T-helper 1 cell treated with Interleukin-12 subunit alpha and Interleukin-12 subunit beta and Interleukin-4 antibody, amounts not matched to agents 30 μg/mL and 1 μg/mL, for 36 hours (primary cell): ENCODE measurements around the gene SP5.
A peak's percentile ranks its signal among the peaks of the same experiment; 100 is the strongest.
"Not testable (repeated sequence)": the region's sequence is repeated elsewhere in the genome, so short reads cannot be mapped to it uniquely, and the experiment has no call there.

Source experiments
- H3K27ac Mint-ChIP-seq: one replicate; pipeline ENCODE4 v1.8.0; 2021; ENCODE audit warnings: mild to moderate bottlenecking, mixed read lengths
- H3K27me3 Mint-ChIP-seq: one replicate; pipeline ENCODE4 v1.8.0; 2021; ENCODE audit warnings: low read depth, mixed read lengths
- H3K36me3 Mint-ChIP-seq: one replicate; pipeline ENCODE4 v1.8.0; 2021; ENCODE audit warnings: low read depth, mixed read lengths
- H3K4me1 Mint-ChIP-seq: one replicate; pipeline ENCODE4 v1.8.0; 2021; ENCODE audit warnings: low read depth, mixed read lengths
- H3K4me3 Mint-ChIP-seq: one replicate; pipeline ENCODE4 v1.8.0; 2021; ENCODE audit warnings: mild to moderate bottlenecking, moderate library complexity, mixed read lengths
- H3K9me3 Mint-ChIP-seq: one replicate; pipeline ENCODE4 v1.8.0; 2021; ENCODE audit warnings: mixed read lengths

Gene SP5

DNA sequence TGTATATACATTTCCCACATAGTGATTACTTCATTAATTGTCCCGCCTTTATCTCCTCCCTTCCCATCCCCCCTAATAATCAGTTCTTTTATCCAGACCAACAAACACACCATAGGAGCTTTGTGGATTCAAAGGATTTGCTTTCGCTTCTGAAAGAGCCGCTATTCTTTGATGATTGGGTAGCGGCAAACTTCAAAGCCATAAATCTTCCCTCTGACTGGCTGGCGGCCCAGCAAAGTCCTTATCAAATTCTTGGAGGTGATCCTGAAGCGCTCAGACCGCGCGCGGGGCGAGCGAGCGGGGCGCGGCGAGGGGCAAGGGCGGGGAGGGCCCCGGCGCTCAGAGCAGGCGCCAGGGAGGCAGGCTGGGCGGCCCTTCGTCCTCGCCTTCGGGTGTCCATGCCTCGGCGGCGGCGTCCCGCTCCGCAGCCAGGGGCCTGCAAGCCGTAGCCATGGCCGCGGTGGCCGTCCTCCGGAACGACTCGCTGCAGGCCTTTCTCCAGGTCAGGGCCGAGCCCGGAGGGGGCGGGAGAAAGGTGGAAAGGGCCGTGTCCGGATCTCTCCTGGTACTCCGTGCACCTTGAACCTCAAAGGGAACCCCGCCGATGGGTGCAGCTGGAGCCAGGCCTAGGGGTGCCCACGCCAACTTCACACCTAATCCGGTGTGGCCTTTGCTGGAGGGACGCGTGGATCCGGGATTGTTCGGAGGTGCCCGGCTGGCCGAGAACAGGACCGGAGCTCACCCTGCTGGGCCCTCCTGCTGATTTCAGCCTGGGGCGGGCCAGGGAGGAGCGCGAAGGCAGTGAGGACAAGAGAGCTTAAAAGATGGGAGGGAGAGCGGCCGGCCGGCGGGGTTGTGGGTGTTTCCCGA lies at the start of gene SP5:
TSS of gene SP5 (plus strand) at position 276 of the 870 bp plus-strand sequence. CDS start at position 452, 176 bp downstream.
- Mint-ChIP-seq H3K9me3 (no peaks in the 10 kb centered on the region), H3K4me1 (peaks cover 22% of the 10 kb centered on the region), H3K36me3 (peaks cover 4% of the 10 kb centered on the region), H3K27ac (peak within 1 kb of the TSS; percentile 49), H3K4me3 (peak within 1 kb of the TSS; percentile 79), H3K27me3 (peaks cover 76% of the 10 kb centered on the region)

DNA sequence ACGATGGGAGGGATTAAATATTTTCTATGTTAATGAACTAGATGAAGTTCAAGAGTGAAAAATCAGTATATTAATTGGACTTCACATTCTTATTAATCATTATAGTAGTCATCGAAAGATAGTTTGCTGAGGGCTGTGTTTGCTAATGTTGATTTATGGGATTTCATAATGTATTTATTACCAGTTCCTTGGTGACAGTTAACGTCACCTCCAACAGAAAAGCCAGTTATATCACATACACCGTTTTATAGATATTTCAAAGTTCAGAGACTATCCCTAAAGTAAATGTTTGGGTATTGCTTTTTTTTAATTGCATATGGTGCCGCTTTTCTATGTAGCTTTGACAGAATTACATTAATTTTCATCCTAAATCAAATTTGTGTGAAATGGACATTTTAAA lies 49.4 kb upstream of the SP5 start:
- H3K4me3 Mint-ChIP-seq: no peak overlapping the region
- no peak overlapping the region for H3K27ac Mint-ChIP-seq
- no peaks in the 10 kb centered on the region for H3K4me1 Mint-ChIP-seq
- no peaks in the 10 kb centered on the region for H3K9me3 Mint-ChIP-seq
- H3K36me3 Mint-ChIP-seq: no peaks in the 10 kb centered on the region
- no peaks in the 10 kb centered on the region for H3K27me3 Mint-ChIP-seq

DNA sequence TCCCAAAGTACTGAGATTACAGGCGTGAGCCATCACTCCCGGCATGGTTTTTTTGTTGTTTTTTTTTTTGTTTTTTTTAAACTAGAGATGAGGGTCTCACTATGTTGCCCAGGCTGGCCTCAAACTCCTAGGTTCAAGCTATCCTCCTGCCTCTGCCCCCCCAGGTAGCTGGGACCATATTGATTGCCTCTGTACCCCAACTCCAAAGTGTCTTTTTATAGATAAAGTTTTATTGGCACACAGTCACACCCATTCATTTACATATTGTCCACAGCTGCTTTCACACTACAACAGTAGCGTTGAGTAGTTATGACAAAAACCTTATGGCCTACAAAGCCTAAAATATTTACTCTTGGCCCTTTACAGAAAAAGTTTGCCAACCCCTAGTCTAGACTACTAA lies 45.2 kb upstream of the SP5 start:
- Mint-ChIP-seq H3K27ac (no peak overlapping the region), H3K36me3 (no peaks in the 10 kb centered on the region), H3K4me3 (no peak overlapping the region), H3K9me3 (no peaks in the 10 kb centered on the region), H3K27me3 (peaks cover 4% of the 10 kb centered on the region), H3K4me1 (no peaks in the 10 kb centered on the region)

DNA sequence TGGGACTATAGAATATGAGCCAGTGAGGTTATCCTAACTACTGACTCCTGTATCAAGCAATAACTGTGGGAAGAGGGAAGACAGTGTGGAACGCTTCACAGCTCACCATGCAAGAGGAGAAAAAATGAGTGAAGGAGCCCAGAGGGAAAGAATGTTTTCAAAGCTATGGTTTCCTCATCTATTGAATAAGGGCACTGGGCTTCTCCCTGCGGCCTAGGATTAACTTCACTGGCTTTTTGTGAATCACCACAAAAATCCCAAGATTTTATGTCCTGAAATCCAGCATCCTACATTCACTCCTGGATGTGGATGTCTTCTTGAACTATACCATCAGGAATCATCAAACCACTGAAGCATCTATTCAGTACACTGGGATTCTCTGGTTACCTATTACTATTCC lies 44.5 kb upstream of the SP5 start:
- H3K36me3 Mint-ChIP-seq: no peaks in the 10 kb centered on the region
- no peak overlapping the region for H3K4me3 Mint-ChIP-seq
- peaks cover 4% of the 10 kb centered on the region for H3K27me3 Mint-ChIP-seq
- no peaks in the 10 kb centered on the region for H3K9me3 Mint-ChIP-seq
- no peak overlapping the region for H3K27ac Mint-ChIP-seq
- H3K4me1 Mint-ChIP-seq: no peaks in the 10 kb centered on the region

DNA sequence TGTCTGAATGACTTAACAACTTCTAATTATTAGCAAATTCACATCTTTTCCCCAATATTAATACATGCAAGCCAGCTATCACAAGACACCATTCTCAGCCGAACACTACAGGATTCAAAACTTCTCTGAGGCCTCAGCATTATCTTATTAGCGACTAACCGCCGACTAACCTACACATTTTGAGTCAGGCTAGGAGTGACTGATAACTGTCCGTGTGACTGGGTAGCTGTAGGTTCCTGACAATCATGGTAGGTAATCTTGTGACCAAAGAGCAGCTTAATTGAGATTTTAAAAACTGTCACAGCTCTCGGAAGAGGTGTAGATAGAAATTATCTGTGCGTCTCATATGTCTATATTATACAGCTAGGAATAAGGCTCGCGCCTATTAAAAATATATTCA lies 44.1 kb upstream of the SP5 start:
- no peaks in the 10 kb centered on the region for H3K9me3 Mint-ChIP-seq
- H3K27ac Mint-ChIP-seq: no peak overlapping the region
- H3K27me3 Mint-ChIP-seq: peaks cover 4% of the 10 kb centered on the region
- no peaks in the 10 kb centered on the region for H3K36me3 Mint-ChIP-seq
- no peaks in the 10 kb centered on the region for H3K4me1 Mint-ChIP-seq
- H3K4me3 Mint-ChIP-seq: no peak overlapping the region

DNA sequence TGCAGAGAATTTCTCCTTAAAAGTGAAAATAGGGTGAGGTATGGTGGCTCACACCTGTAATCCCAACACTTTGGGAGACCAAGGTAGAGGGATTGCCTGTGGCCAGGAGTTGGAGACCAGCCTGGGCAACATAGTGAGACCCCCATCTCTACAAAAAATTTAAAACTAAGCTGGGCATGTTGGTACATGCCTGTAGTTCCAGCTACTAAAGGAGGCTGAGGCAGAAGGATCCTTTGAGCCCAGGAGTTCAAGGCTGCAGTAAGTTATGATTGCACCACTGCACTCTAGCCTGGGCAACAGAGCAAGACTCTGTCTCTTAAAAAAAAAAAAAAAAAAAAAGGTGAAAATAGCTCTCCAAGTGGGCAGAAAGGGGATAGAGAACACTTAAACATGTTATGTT lies 40.9 kb upstream of the SP5 start:
- H3K4me3 Mint-ChIP-seq, H3K27ac Mint-ChIP-seq, H3K27me3 Mint-ChIP-seq, H3K4me1 Mint-ChIP-seq, H3K9me3 Mint-ChIP-seq, H3K36me3 Mint-ChIP-seq: not testable (repeated sequence)

DNA sequence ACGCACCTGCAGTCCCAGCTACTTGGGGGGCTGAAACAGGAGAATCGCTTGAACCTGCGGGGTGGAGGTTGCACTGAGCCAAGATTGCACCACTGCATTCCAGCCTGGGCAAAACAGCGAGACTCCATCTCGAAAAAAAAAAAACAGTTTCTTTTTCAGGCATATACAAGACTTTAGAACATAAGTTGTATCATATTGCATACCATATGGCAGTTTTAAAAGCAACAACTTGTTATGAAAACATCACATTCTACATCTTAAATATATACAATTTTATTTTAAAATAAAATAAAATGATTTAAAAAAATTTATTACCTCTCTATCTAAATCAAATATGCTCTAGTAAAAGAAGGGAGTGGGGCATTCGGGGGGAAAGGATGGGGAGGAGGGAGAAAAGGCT lies 39.4 kb upstream of the SP5 start:
- H3K4me1 Mint-ChIP-seq: no peaks in the 10 kb centered on the region
- no peak overlapping the region for H3K4me3 Mint-ChIP-seq
- no peaks in the 10 kb centered on the region for H3K9me3 Mint-ChIP-seq
- H3K27me3 Mint-ChIP-seq: peaks cover 7% of the 10 kb centered on the region
- H3K27ac Mint-ChIP-seq: no peak overlapping the region
- no peaks in the 10 kb centered on the region for H3K36me3 Mint-ChIP-seq

DNA sequence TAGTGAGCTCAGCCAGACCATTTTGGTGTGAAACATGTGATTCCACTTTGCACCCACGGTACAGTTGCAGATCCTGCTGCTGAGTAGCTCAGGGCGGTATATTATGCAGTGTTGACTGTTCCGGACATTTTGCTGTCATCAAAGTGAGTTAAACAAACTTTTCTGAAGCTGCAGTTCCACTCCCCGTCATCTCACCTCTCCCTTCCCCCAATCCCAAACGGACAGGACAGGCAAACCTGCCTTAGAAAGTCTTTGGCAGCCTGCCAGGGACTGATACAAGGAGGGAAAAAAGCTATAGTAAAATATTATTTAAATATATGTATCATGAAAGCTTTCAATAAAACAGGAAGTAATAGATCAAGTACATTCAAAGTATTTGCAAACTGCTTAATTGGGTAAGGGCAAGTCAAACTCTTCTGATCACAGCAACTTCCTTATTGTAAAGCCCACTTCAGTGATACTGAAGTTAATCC lies 35.5 kb upstream of the SP5 start:
- no peaks in the 10 kb centered on the region for H3K4me1 Mint-ChIP-seq
- peaks cover 3% of the 10 kb centered on the region for H3K27me3 Mint-ChIP-seq
- H3K4me3 Mint-ChIP-seq: no peak overlapping the region
- H3K9me3 Mint-ChIP-seq: no peaks in the 10 kb centered on the region
- H3K36me3 Mint-ChIP-seq: no peaks in the 10 kb centered on the region
- no peak overlapping the region for H3K27ac Mint-ChIP-seq

DNA sequence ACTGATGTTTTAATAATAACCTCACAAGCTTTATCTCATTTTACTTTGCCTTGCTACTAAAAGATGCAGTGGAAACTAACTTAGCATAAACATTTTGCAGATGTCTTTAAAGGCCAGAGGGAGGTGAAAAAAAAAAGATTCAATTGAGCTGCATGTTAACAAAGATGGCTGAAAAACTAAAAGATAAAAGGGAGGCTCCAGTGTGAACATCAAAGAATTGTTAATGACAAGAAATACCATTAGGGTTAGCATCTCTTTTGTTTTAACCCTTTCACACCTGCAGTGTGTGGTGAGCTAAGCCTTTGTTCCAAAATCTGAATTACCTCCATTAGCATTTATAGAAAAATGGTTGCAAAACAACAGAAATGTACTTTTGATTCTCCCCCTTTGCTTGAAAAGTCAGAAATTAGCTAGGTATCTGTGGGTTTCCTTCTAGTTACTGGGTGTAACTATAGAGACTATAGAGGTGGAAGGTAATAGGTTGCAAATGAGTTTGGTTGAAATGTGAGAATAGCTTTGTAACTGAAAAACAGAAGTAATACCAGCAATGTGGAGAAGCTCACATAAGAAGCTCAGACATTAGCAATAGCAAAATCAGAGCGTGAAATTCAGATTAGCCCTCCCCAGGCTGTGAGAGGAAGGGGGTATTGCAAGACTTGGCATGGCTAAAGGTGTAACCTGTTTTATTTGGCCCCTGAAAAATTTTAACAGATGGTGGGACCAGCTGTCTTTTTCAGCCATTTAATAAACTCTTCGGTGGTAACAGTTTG lies 34.8 kb upstream of the SP5 start:
- no peak overlapping the region for H3K27ac Mint-ChIP-seq
- no peak overlapping the region for H3K4me3 Mint-ChIP-seq
- no peaks in the 10 kb centered on the region for H3K9me3 Mint-ChIP-seq
- no peaks in the 10 kb centered on the region for H3K4me1 Mint-ChIP-seq
- H3K27me3 Mint-ChIP-seq: peaks cover 3% of the 10 kb centered on the region
- H3K36me3 Mint-ChIP-seq: no peaks in the 10 kb centered on the region

DNA sequence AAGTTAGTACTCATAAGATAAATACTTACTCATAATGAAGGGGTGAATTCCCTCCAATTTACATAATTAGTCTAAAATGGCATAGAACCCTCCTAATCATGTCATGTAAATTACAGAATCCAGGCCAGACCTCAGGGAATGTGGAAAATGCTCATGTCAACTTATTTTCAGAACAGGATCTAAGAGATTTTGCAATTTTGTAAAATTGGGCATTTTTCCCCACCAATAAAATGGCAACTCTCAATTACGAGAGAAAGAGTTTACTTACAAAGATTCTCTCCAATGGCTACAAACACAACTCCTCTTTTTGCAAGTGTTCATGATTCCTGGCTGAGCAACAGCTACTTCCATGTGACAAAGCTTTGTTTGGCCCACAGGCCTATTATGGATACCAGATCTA lies 33.8 kb upstream of the SP5 start:
- H3K27me3 Mint-ChIP-seq: peaks cover 3% of the 10 kb centered on the region
- no peaks in the 10 kb centered on the region for H3K9me3 Mint-ChIP-seq
- no peaks in the 10 kb centered on the region for H3K36me3 Mint-ChIP-seq
- H3K4me1 Mint-ChIP-seq: no peaks in the 10 kb centered on the region
- H3K4me3 Mint-ChIP-seq: no peak overlapping the region
- H3K27ac Mint-ChIP-seq: no peak overlapping the region

DNA sequence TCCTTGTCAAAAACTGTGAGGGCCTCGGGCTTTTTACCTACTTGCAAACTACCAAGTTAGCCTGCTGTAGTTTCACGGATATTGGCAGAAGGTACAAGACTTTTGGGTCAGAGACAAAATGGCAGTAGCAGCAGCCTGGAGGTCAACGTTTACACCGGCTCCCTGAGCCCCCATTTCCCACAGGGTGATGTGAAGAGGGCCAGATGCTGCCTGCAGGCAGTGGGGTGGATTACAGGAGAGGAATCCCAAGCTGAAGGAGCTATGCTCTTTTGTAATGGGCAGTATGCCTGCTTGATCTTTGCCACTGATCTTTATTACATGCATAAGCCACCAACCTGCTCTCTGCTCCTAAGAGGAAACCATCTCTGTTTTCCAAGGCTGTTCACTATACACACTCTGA lies 29.5 kb upstream of the SP5 start:
- no peak overlapping the region for H3K4me3 Mint-ChIP-seq
- H3K27me3 Mint-ChIP-seq: peaks cover under 1% of the 10 kb centered on the region
- H3K9me3 Mint-ChIP-seq: no peaks in the 10 kb centered on the region
- H3K4me1 Mint-ChIP-seq: no peaks in the 10 kb centered on the region
- no peak overlapping the region for H3K27ac Mint-ChIP-seq
- H3K36me3 Mint-ChIP-seq: no peaks in the 10 kb centered on the region

DNA sequence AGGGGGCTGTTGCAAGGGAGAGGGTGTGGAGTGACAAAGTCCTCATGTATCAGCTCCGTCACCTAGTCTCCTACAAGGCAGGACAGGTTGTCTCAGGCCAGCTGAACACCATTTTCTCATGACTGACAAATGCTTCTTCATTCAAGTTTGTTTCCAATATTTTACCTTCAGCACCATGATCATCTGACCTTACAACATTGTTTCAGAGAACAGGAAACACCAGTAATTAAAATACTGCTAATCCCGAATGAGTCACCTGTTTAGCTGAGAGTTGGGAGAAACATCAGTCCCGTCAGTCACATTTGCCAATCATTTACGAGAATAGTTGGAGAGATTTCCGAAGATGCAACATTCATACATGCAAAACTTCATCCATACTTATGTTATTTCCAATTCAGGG lies 25.7 kb upstream of the SP5 start:
- no peaks in the 10 kb centered on the region for H3K4me1 Mint-ChIP-seq
- H3K9me3 Mint-ChIP-seq: no peaks in the 10 kb centered on the region
- H3K27ac Mint-ChIP-seq: no peak overlapping the region
- H3K4me3 Mint-ChIP-seq: no peak overlapping the region
- no peaks in the 10 kb centered on the region for H3K27me3 Mint-ChIP-seq
- H3K36me3 Mint-ChIP-seq: no peaks in the 10 kb centered on the region

DNA sequence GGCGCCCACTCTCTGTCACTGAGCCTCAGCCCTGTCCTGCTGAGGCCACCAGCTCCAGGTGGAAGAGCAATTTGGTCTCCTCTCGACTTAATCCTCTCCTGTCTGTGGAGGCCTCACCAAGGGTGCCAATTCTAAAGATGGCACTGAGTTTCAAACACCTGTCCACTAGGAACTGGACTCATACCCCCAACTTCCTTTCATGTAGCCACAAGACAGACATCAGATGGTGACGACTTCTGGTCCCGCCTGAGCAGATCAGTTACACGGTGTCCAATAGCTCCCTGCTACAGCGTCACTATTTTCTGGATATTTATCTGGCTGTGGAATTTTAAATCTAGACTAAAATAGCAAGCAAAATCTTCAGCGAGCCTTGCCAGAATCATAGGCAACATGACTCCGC lies 24.5 kb upstream of the SP5 start:
- H3K27ac Mint-ChIP-seq: no peak overlapping the region
- no peaks in the 10 kb centered on the region for H3K9me3 Mint-ChIP-seq
- H3K36me3 Mint-ChIP-seq: no peaks in the 10 kb centered on the region
- H3K27me3 Mint-ChIP-seq: no peaks in the 10 kb centered on the region
- no peaks in the 10 kb centered on the region for H3K4me1 Mint-ChIP-seq
- H3K4me3 Mint-ChIP-seq: no peak overlapping the region

DNA sequence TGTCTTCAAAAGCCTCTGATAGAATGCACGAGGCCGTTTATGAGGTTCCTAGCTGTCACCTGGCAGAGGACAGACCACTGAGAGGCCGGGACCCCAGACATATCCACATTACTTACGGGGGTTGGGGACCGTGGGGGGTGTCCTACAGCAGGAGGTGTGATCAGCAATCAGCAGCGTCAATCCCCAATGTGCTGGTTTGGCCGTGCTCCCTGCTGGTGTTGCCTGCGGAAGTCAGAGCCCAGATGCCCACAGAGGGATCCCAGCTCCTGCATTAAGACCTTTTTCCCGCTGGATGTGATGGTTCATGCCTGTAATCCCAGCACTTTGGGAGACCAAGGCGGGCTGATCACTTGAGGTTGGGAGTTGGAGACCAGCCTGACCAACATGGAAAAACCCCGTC lies 20.8 kb upstream of the SP5 start:
- no peak overlapping the region for H3K27ac Mint-ChIP-seq
- H3K36me3 Mint-ChIP-seq: no peaks in the 10 kb centered on the region
- no peaks in the 10 kb centered on the region for H3K27me3 Mint-ChIP-seq
- no peak overlapping the region for H3K4me3 Mint-ChIP-seq
- no peaks in the 10 kb centered on the region for H3K9me3 Mint-ChIP-seq
- no peaks in the 10 kb centered on the region for H3K4me1 Mint-ChIP-seq
